ENCODE data around the gene OPHN1. TPM values are rescaled to one million over a fixed set of nuclear protein-coding genes. Genes with fewer than 3 reads are reported as not detected.

Gene OPHN1
- total and polyA plus RNA-seq, 2 donors (not counting 1 experiment from before 2014, with no cell fraction given) = 2.9 to 8.3 TPM

- no peak overlapping the region for H3K9ac ChIP-seq (ENCODE audit: insufficient read depth, low read length)
- H3K4me3 ChIP-seq (replicated peaks in 1 of 4; ENCODE audit: control extremely low read depth in 1 of 4, insufficient read depth in 1 of 4, low read depth in 3 of 4, low read length in 4 of 4) = no peak overlapping the region
- H3K4me2 ChIP-seq (ENCODE audit: extremely low read depth, insufficient read depth, low read length) = no peak overlapping the region
- TF ChIP-seq EZH2 (IDR thresholded peaks at IDR 0.05; ENCODE audit: low read length, missing control alignments) (no peak), CTCF (conservative IDR thresholded peaks at IDR 0.05 in 1 of 2, IDR thresholded peaks at IDR 0.05 in 1 of 2; ENCODE audit: low read depth in 1 of 2, low read length in 2 of 2) (no peak)
- no peaks in the 10 kb centered on the region for H3K27me3 ChIP-seq (ENCODE audit: control insufficient read depth, insufficient read depth, low read length)
- H3K79me2 ChIP-seq (ENCODE audit: control insufficient read depth, insufficient read depth, low read length) = no peaks in the 10 kb centered on the region
- no peaks in the 10 kb centered on the region for H3K4me1 ChIP-seq (ENCODE audit: control insufficient read depth, extremely low read depth, insufficient read depth, low read length)
- H3K9me3 ChIP-seq (ENCODE audit: control insufficient read depth, insufficient read depth, low read depth, low read length) = no peaks in the 10 kb centered on the region
- no peaks in the 10 kb centered on the region for H3K36me3 ChIP-seq (ENCODE audit: control insufficient read depth, insufficient read depth, low read length)
- no peak for DNase-seq (ENCODE audit: low read depth in 2 of 2)
- no peaks in the 10 kb centered on the region for H4K20me1 ChIP-seq (ENCODE audit: control insufficient read depth, extremely low read depth, insufficient read depth, low read length)
- H2AFZ ChIP-seq (ENCODE audit: low read length) = no peak overlapping the region
- H3K27ac ChIP-seq (ENCODE audit: insufficient read depth, low read length) = no peak overlapping the region
Measured at GRCh38 chrX:68256990-68257389, 176.3 kb downstream of the OPHN1 start.

GRCh38 chrX:68254738-68255645 is 178.3 kb downstream of the OPHN1 start:
- Histone ChIP-seq H3K4me1 (ENCODE audit: control insufficient read depth, extremely low read depth, insufficient read depth, low read length) (no peaks in the 10 kb centered on the region), H4K20me1 (ENCODE audit: control insufficient read depth, extremely low read depth, insufficient read depth, low read length) (no peaks in the 10 kb centered on the region), H3K4me3 (replicated peaks in 1 of 4; ENCODE audit: control extremely low read depth in 1 of 4, insufficient read depth in 1 of 4, low read depth in 3 of 4, low read length in 4 of 4) (no peak overlapping the region), H3K27me3 (ENCODE audit: control insufficient read depth, insufficient read depth, low read length) (no peaks in the 10 kb centered on the region), H2AFZ (ENCODE audit: low read length) (no peak overlapping the region), H3K79me2 (ENCODE audit: control insufficient read depth, insufficient read depth, low read length) (no peaks in the 10 kb centered on the region), H3K36me3 (ENCODE audit: control insufficient read depth, insufficient read depth, low read length) (no peaks in the 10 kb centered on the region), H3K9me3 (ENCODE audit: control insufficient read depth, insufficient read depth, low read depth, low read length) (no peaks in the 10 kb centered on the region), H3K9ac (ENCODE audit: insufficient read depth, low read length) (no peak overlapping the region), H3K4me2 (ENCODE audit: extremely low read depth, insufficient read depth, low read length) (no peak overlapping the region), H3K27ac (ENCODE audit: insufficient read depth, low read length) (no peak overlapping the region)
- no peak for TF ChIP-seq EZH2 (IDR thresholded peaks at IDR 0.05; ENCODE audit: low read length, missing control alignments)
- DNase-seq (ENCODE audit: low read depth in 2 of 2) = no peak

- TF ChIP-seq CTCF (conservative IDR thresholded peaks at IDR 0.05 in 1 of 2, IDR thresholded peaks at IDR 0.05 in 1 of 2; ENCODE audit: low read depth in 1 of 2, low read length in 2 of 2) (no peak), EZH2 (IDR thresholded peaks at IDR 0.05; ENCODE audit: low read length, missing control alignments) (no peak)
- H3K4me1 ChIP-seq (ENCODE audit: control insufficient read depth, extremely low read depth, insufficient read depth, low read length) = no peaks in the 10 kb centered on the region
- no peak overlapping the region for H2AFZ ChIP-seq (ENCODE audit: low read length)
- no peaks in the 10 kb centered on the region for H4K20me1 ChIP-seq (ENCODE audit: control insufficient read depth, extremely low read depth, insufficient read depth, low read length)
- no peaks in the 10 kb centered on the region for H3K9me3 ChIP-seq (ENCODE audit: control insufficient read depth, insufficient read depth, low read depth, low read length)
- no peak overlapping the region for H3K9ac ChIP-seq (ENCODE audit: insufficient read depth, low read length)
- H3K36me3 ChIP-seq (ENCODE audit: control insufficient read depth, insufficient read depth, low read length) = no peaks in the 10 kb centered on the region
- no peak overlapping the region for H3K4me2 ChIP-seq (ENCODE audit: extremely low read depth, insufficient read depth, low read length)
- no peak for DNase-seq (ENCODE audit: low read depth in 2 of 2)
- H3K27me3 ChIP-seq (ENCODE audit: control insufficient read depth, insufficient read depth, low read length) = no peaks in the 10 kb centered on the region
- no peak overlapping the region for H3K27ac ChIP-seq (ENCODE audit: insufficient read depth, low read length)
- H3K79me2 ChIP-seq (ENCODE audit: control insufficient read depth, insufficient read depth, low read length) = no peaks in the 10 kb centered on the region
- H3K4me3 ChIP-seq (replicated peaks in 1 of 4; ENCODE audit: control extremely low read depth in 1 of 4, insufficient read depth in 1 of 4, low read depth in 3 of 4, low read length in 4 of 4) = no peak overlapping the region
Measured at GRCh38 chrX:68252664-68253063, 180.6 kb downstream of the OPHN1 start.

All from fibroblast of lung (primary cell).